Small intestine (tissue), 16 donors: ENCODE results near the gene JOSD2. TPM values are rescaled to one million over a fixed set of nuclear protein-coding genes. Genes with fewer than 3 reads are reported as not detected.

Experiments
- DNase-seq, 2 donors: peaks; one replicate each; pipeline versions ENCODE4 v3.0.0 to v3.0.0-alpha.2; 2013
- FAIRE-seq: peaks from 2 replicates; lab custom pipeline; 2012; peaks lifted over from hg19 to GRCh38; lab: Jason Lieb, UNC
- H3K27ac ChIP-seq, 3 donors: one replicate each; pipeline ENCODE4 v1.5.1; 2013; ENCODE audit warnings: low read length in 2 of 3, mild to moderate bottlenecking in 2 of 3, control low read depth in 1 of 3, inconsistent platforms in 1 of 3, low read depth in 1 of 3, moderate library complexity in 1 of 3
- H3K27me3 ChIP-seq, 3 donors: one replicate each; pipeline ENCODE4 v1.6.1; 2013; ENCODE audit warnings: low read length in 3 of 3, inconsistent platforms in 1 of 3; ENCODE audit not compliant: control insufficient read depth in 3 of 3, insufficient read depth in 3 of 3
- H3K36me3 ChIP-seq, 3 donors: one replicate each; pipeline ENCODE4 v1.6.1; 2013; ENCODE audit warnings: low read length in 3 of 3, inconsistent platforms in 1 of 3, low read depth in 1 of 3, mild to moderate bottlenecking in 1 of 3, moderate library complexity in 1 of 3; ENCODE audit not compliant: control insufficient read depth in 3 of 3, insufficient read depth in 2 of 3
- H3K4me1 ChIP-seq, 3 donors: one replicate each; pipeline ENCODE4 v1.6.1; 2013; ENCODE audit warnings: low read length in 2 of 3, inconsistent platforms in 1 of 3, low read depth in 1 of 3, mild to moderate bottlenecking in 1 of 3, moderate library complexity in 1 of 3; ENCODE audit not compliant: control insufficient read depth in 3 of 3, insufficient read depth in 2 of 3
- H3K4me3 ChIP-seq, 3 donors: one replicate each; pipeline ENCODE4 v1.5.1; 2013; ENCODE audit warnings: low read length in 3 of 3, control low read depth in 1 of 3, inconsistent platforms in 1 of 3, low read depth in 1 of 3, mild to moderate bottlenecking in 1 of 3, moderate library complexity in 1 of 3
- H3K9me3 ChIP-seq, 2 donors: one replicate each; pipeline ENCODE4 v1.6.1; 2013; ENCODE audit warnings: low read depth in 1 of 2, low read length in 1 of 2; ENCODE audit not compliant: control insufficient read depth in 2 of 2, insufficient read depth in 1 of 2
- WGBS, 3 donors: extraction: QIAGEN DNeasy Blood & Tissue Kit; methylation state at CpG; one replicate each; pipeline ENCODE4 v1.1.7; 2013; 5-methylcytosine and 5-hydroxymethylcytosine counted together
- long read RNA-seq, 10 donors: transcript quantifications; one replicate each; lab custom pipeline, GENCODE V29; 2026
- polyA plus RNA-seq, 4 donors: library from polyadenylated mRNA; stranded (reverse) in 3 of 4; unstranded in 1 of 4; fragments of 200-250 nt in 3 of 4; fragments of 120-200 nt in 1 of 4; gene quantifications; one replicate each; pipeline versions ENCODE4 v1.2.1 to v1.2.3, GENCODE V29; 2013
- donor health status: healthy with polysubstance abuse.
- donor health status: control.
- donor health status: control.
- donor health status: Bipolar disorder and iron deficiency.
- donor health status: healthy.

The JOSD2 gene, protein sequence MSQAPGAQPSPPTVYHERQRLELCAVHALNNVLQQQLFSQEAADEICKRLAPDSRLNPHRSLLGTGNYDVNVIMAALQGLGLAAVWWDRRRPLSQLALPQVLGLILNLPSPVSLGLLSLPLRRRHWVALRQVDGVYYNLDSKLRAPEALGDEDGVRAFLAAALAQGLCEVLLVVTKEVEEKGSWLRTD
- polyA plus RNA-seq, result 10 to 100 TPM; 21.2 to 97.8 (median 74.1) TPM
- long read RNA-seq, donor 1, transcript JOSD2-204 (5 exons, 996 nt), result major isoform, 13 of 20 reads
- long read RNA-seq, donor 1, partial matches to known transcripts, result 0 of 20 reads
- long read RNA-seq, donor 1, other reads (novel, unspliced or antisense), result 0 of 20 reads
- long read RNA-seq, donor 2, partial matches to known transcripts, result 0 of 5 reads
- long read RNA-seq, donor 2, other reads (novel, unspliced or antisense), result 0 of 5 reads
- long read RNA-seq, donor 3, partial matches to known transcripts, result 0 of 6 reads
- long read RNA-seq, donor 3, other reads (novel, unspliced or antisense), result 0 of 6 reads
- long read RNA-seq, donor 4, result 0 reads
- long read RNA-seq, donor 5, transcript JOSD2-204 (5 exons, 996 nt), result major isoform, 5 of 8 reads
- long read RNA-seq, donor 5, partial matches to known transcripts, result 0 of 8 reads
- long read RNA-seq, donor 5, other reads (novel, unspliced or antisense), result 0 of 8 reads
- long read RNA-seq, donor 6, transcript JOSD2-204 (5 exons, 996 nt), result major isoform, 5 of 8 reads
- long read RNA-seq, donor 6, partial matches to known transcripts, result 0 of 8 reads
- long read RNA-seq, donor 6, other reads (novel, unspliced or antisense), result 0 of 8 reads
- long read RNA-seq, donor 7, transcript JOSD2-204 (5 exons, 996 nt), result major isoform, 18 of 22 reads
- long read RNA-seq, donor 7, partial matches to known transcripts, result 0 of 22 reads
- long read RNA-seq, donor 7, other reads (novel, unspliced or antisense), result 0 of 22 reads
- long read RNA-seq, donor 8, partial matches to known transcripts, result 0 of 2 reads
- long read RNA-seq, donor 8, other reads (novel, unspliced or antisense), result 0 of 2 reads
- long read RNA-seq, donor 9, partial matches to known transcripts, result 0 of 7 reads
- long read RNA-seq, donor 9, other reads (novel, unspliced or antisense), result 0 of 7 reads
- long read RNA-seq, donor 10, transcript JOSD2-204 (5 exons, 996 nt), result major isoform, 12 of 15 reads
- long read RNA-seq, donor 10, partial matches to known transcripts, result 0 of 15 reads
- long read RNA-seq, donor 10, other reads (novel, unspliced or antisense), result 0 of 15 reads

DNA sequence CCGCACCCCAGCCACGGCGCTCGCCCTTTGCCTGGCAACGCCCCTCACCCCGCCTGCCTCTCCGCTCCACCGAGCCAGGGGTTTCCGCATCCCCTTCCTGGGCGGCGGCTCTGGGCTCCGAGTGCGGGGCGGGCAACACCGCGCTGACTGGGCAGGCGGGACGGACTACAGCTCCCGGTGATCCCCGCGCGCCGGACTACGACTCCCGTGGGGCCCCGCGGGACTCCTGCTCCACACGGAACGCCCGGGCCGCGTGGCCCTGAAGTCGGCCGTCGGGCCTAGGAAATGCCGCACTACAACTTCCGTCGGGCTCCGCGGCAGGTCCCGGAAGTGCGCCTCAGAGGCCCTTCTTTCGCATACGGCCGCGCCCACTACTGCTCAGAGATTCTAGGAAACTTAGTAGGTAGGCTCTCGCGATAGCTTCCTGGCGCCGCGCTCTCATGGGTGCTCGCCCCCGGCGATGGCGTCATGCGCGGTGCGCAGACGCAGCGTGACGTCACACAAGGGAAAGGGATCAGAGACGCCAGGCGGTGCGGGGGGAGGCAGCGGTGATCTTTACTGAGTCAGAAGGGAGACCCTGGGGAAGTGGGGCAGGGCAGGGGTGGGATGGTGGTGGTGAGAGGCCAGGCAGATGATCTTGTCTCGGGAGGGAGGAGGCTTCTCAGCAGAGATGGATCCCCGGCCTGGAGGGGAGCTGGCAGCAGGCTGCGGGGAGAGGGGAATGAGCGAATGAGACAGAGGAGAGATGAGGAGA is at the start of gene JOSD2:
JOSD2 (minus strand) TSS at position 123 of the 754 bp plus-strand sequence. CDS start 760 bp downstream, outside the sequence.
- FAIRE-seq, result no peak
- peak within 1 kb of the TSS; percentile 69 to 86 (median 70) for H3K27ac ChIP-seq
- H3K36me3 ChIP-seq, result peaks cover 0 to 1% (median 0%) of the 10 kb centered on the region in 3 donors
- H3K9me3 ChIP-seq, result no peaks in the 10 kb centered on the region
- H3K27me3 ChIP-seq, result no peaks in the 10 kb centered on the region
- H3K4me1 ChIP-seq, result peaks cover 1 to 13% (median 2%) of the 10 kb centered on the region in 3 donors
- peak within 1 kb of the TSS; percentile 58 to 82 (median 60) for H3K4me3 ChIP-seq
- 1% methylated on average over 69 of the region's 69 CpGs for WGBS, 3 donors
- DNase-seq, result peak; percentile 99

DNA sequence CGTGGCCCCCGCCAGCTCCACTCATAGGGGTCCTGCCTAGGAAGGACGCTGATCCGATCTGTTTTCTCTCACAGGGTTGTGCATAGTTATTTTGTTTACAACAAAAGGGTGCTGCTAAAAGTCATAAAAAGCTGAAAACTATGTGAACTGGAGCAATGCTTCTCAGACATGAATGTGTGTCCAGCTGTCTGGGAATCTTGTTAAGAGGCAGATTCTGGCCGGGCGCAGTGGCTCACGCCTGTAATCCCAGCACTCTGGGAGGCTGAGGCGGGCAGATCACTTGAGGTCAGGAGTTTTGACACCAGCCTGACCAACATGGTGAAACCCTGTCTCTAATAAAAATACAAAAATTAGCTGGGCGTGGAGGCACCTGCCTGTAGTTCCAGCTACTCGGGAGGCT is 48.6 kb upstream of the JOSD2 start:
- Histone ChIP-seq H3K4me1 (peaks cover 0 to 5% (median 2%) of the 10 kb centered on the region in 3 donors), H3K27me3 (peaks cover 0 to 10% (median 6%) of the 10 kb centered on the region in 3 donors), H3K36me3 (no peaks in the 10 kb centered on the region), H3K9me3 (no peaks in the 10 kb centered on the region), H3K4me3 (no peak overlapping the region), H3K27ac (no peak overlapping the region)
- FAIRE-seq (no peak), DNase-seq (no peak)
- WGBS, 3 donors, result 41 to 58% (median 48%) methylated on average over 10 of the region's 10 CpGs

DNA sequence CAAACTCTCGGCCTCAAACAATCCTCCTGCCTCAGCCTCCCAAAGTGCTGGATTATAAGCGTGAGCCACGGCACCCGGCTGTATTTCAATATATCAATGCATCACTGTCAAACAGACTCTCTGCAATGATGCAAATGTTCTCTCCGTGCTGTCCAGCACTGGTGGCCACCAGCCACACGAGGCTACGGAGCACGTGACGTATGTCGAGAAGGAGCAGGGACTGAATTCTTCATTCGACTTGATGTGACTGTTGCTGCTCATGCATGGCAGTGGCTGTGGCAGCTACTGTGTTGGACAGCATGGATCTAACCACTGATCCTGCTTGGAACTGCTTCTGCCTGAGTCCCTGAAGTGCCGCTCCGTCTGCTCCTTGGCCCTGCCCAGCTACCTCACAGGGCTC is 47.5 kb upstream of the JOSD2 start:
- Histone ChIP-seq H3K36me3 (no peaks in the 10 kb centered on the region), H3K27me3 (peaks cover 0 to 5% (median 4%) of the 10 kb centered on the region in 3 donors), H3K9me3 (no peaks in the 10 kb centered on the region), H3K4me3 (no peak overlapping the region), H3K27ac (no peak overlapping the region), H3K4me1 (peaks cover 0 to 5% (median 2%) of the 10 kb centered on the region in 3 donors)
- FAIRE-seq (no peak), DNase-seq (no peak)
- 84 to 91% (median 87%) methylated on average over 13 of the region's 13 CpGs for WGBS, 3 donors

DNA sequence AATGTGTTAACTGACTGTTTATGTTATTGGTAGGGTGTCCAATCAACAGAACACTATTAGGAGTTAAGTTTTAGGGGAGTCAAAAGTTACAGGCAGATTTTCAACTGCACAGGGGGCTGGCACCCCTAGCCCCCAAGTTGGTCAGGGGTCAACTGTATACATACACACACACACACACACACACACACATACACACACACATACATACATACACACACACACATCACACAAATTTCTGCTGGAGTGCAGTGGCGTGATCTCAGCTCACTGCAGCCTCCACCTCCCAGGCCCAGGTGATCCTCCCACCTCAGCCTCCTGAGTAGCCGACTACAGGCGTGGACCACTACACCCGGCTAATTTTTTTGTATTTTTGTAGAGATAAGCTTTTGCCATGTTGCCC is 47.0 kb upstream of the JOSD2 start:
- Histone ChIP-seq H3K36me3 (no peaks in the 10 kb centered on the region), H3K27me3 (peaks cover 0 to 5% (median 4%) of the 10 kb centered on the region in 3 donors), H3K4me1 (peaks cover 0 to 5% (median 2%) of the 10 kb centered on the region in 3 donors), H3K9me3 (no peaks in the 10 kb centered on the region), H3K4me3 (no peak overlapping the region), H3K27ac (no peak overlapping the region)
- FAIRE-seq (no peak), DNase-seq (no peak)
- 80 to 91% (median 85%) methylated on average over 4 of the region's 4 CpGs for WGBS, 3 donors

DNA sequence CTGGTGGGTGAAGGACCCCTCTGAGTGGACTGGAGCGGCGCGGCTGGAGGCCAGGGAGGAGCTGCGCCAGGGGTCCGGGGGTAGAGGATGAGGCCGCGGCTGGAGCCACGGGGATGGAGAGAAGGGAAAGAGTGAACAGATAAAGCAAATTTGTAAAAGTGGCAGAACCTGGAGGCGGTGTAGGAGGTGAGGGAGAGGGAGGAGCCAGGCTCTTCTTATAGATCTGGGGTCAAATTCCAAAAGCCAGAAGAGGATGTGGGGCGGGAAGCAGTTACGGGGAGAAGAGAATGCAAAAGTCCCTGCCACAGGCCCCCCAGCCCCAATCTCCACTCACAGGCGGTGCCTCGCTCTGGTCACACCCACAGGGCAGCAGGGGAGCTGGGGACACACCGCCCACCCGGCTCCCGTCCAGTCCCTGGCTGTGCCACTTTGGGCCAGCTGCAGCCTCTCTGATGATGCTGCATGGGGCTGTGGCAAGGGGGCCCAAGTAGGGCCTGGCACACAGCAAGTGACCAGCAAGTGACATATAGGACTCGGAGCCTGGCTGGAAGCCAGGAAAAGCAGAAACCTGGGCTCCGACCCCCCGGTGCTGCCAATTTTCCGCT is 46.1 kb upstream of the JOSD2 start:
- FAIRE-seq (no peak), DNase-seq (peak in 1 of 2 donors; percentile 33)
- Histone ChIP-seq H3K4me3 (no peak overlapping the region), H3K36me3 (no peaks in the 10 kb centered on the region), H3K27me3 (peaks cover 0 to 7% (median 4%) of the 10 kb centered on the region in 3 donors), H3K9me3 (no peaks in the 10 kb centered on the region), H3K4me1 (peaks cover 0 to 5% (median 2%) of the 10 kb centered on the region in 3 donors), H3K27ac (no peak overlapping the region)
- WGBS, 3 donors, result 6 to 22% (median 17%) methylated on average over 19 to 20 of the region's 20 CpGs

DNA sequence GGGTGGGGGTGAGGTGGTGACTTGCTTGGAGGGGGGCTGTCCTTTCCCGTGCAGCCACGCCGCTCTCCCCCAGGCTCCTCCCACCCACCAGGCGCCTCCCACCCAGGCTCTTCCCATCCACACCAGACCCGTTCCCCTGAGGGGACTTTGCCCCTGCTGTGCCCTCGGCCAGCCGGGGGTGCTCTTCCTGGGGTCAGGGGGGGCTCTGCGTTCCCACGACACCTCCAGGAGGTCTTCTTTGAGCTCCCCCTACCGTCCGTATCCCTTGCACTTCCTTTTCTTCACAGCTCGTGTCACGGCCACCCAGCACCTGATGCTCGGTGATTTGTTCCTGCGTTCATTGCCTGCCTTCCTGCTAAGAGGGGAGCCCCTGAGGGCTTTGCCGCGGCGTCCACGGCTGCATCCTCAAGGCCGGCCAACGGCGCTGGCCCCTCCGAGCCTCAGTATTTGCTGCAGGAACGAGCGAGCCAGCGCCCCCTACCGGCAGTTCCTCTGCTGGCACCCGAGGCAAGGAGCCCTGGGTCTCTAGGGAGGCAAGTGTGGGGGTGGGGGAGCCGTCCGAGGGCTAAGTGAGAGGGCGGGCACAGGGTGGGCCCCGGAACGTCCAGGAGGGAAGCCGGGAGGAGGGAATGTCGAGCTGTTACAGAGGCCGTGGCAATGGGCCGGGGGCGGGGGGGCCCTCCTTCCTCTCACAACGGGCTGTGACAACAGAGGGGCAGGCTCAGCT is 45.5 kb upstream of the JOSD2 start:
- DNase-seq, result peak; percentile 14 to 77
- Histone ChIP-seq H3K36me3 (no peaks in the 10 kb centered on the region), H3K27ac (no peak overlapping the region), H3K27me3 (peaks cover 0 to 13% (median 6%) of the 10 kb centered on the region in 3 donors), H3K4me1 (peaks cover 0 to 5% (median 2%) of the 10 kb centered on the region in 3 donors), H3K9me3 (no peaks in the 10 kb centered on the region), H3K4me3 (peak overlapping the region in 2 of 3 donors; percentile 17 to 29)
- WGBS, 3 donors, result 2% methylated on average over 27 to 39 of the region's 39 CpGs
- FAIRE-seq, result no peak
